ENCODE measurements around the gene SULT6B1.

SULT6B1 gene

GRCh38 chr2:37149626-37150322, 38.7 kb downstream of the SULT6B1 start:
- no peak overlapping the region for H3K4me3 ChIP-seq (ENCODE audit: low read depth, low read length)
- in situ Hi-C loops (cut with HindIII; ENCODE audit: low sequenced_read_pairs): no loop called here
- DNase-seq (ENCODE audit: low read depth, low spot score): no peak
- no peak for TF ChIP-seq CTCF (IDR thresholded peaks at IDR 0.05; ENCODE audit: low read depth, low read length)

GRCh38 chr2:37148325-37148724, 40.1 kb downstream of the SULT6B1 start:
- DNase-seq (ENCODE audit: low read depth, low spot score): no peak
- in situ Hi-C loops (cut with HindIII; ENCODE audit: low sequenced_read_pairs): no loop called here
- TF ChIP-seq CTCF (IDR thresholded peaks at IDR 0.05; ENCODE audit: low read depth, low read length): no peak
- H3K4me3 ChIP-seq (ENCODE audit: low read depth, low read length): no peak overlapping the region

GRCh38 chr2:37146062-37146461, 42.4 kb downstream of the SULT6B1 start:
- TF ChIP-seq CTCF (IDR thresholded peaks at IDR 0.05; ENCODE audit: low read depth, low read length): no peak
- in situ Hi-C loops (cut with HindIII; ENCODE audit: low sequenced_read_pairs): no loop called here
- no peak for DNase-seq (ENCODE audit: low read depth, low spot score)
- H3K4me3 ChIP-seq (ENCODE audit: low read depth, low read length): no peak overlapping the region

GRCh38 chr2:37143974-37144373, 44.5 kb downstream of the SULT6B1 start:
- H3K4me3 ChIP-seq (ENCODE audit: low read depth, low read length): no peak overlapping the region
- DNase-seq (ENCODE audit: low read depth, low spot score): no peak
- in situ Hi-C loops (cut with HindIII; ENCODE audit: low sequenced_read_pairs): no loop called here
- no peak for TF ChIP-seq CTCF (IDR thresholded peaks at IDR 0.05; ENCODE audit: low read depth, low read length)

GRCh38 chr2:37142546-37142945, 45.9 kb downstream of the SULT6B1 start:
- no peak overlapping the region for H3K4me3 ChIP-seq (ENCODE audit: low read depth, low read length)
- no peak for DNase-seq (ENCODE audit: low read depth, low spot score)
- in situ Hi-C loops (cut with HindIII; ENCODE audit: low sequenced_read_pairs): no loop called here
- TF ChIP-seq CTCF (IDR thresholded peaks at IDR 0.05; ENCODE audit: low read depth, low read length): no peak

GRCh38 chr2:37132914-37133313, 55.6 kb downstream of the SULT6B1 start:
- TF ChIP-seq CTCF (IDR thresholded peaks at IDR 0.05; ENCODE audit: low read depth, low read length): no peak
- no peak for DNase-seq (ENCODE audit: low read depth, low spot score)
- in situ Hi-C loops (cut with HindIII; ENCODE audit: low sequenced_read_pairs): no loop called here
- H3K4me3 ChIP-seq (ENCODE audit: low read depth, low read length): no peak overlapping the region

Data from astrocyte of the spinal cord (primary cell).